ENCODE data around the gene SHISA5. TPM values are rescaled to one million over a fixed set of nuclear protein-coding genes. Genes with fewer than 3 reads are reported as not detected.

SHISA5 gene
- total RNA-seq, 1 experiment from 2014 or later, result 104 TPM

DNA sequence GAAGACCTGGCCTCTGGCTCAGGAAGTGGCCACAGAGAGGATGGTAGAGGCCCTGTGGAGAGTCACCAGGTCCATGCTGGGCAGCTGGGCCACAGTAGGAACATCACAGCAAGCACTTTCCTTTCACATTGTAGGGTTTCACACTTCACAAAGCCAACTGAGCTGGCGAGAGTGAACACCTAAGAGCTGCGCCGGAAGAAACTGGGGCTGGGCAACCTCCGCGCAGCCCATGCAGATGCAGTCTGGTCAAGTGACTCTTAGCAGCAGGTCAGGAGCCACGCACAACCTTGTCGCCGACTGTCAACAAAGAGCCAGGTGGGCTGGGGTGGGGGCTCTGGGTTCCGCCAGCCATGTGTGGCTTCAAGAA, 15.3 kb upstream of the SHISA5 start:
- no peak overlapping the region for H3K9ac ChIP-seq (ENCODE audit: low read length)
- CTCF ChIA-PET, result no interaction called here
- ATAC-seq, result no peak

DNA sequence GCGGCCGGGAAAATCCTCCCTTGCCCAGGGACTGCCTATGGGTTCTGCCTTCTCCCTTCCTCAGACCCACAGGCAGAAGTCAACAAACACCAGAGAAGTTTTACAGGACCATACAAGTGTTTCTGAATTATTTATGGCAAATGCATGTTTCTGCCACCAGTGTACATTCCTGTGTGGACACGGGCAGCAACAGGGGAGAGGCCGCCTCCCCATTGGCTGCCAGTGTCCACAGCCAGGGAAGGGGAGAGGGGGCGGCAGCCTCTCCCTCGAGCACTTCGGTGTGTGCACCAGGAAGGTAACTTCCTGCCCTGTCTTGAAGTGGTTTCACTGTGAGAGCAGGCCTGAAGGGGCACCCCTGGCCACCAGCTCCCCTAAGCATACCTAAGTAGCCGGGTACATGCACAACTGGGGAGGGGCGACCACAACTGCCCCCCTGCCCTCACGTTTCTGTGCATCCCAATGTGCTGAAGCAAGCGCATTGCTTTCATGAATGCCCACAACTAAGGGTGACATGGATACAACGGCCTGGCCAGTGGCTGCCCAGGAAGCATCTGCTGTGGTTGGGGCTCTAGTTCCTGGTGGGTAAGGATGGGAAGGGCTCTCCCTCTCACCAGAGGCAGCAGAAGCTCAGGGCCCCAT, 14.8 kb upstream of the SHISA5 start:
- no peak overlapping the region for H2AFZ ChIP-seq (ENCODE audit: low read depth, low read length, poor library complexity, severe bottlenecking)
- H3K36me3 ChIP-seq (ENCODE audit: control insufficient read depth in 1 of 2, insufficient read depth in 2 of 2, low read length in 2 of 2), result peaks cover 0 to 7% of the 10 kb centered on the region in 2 experiments; a peak in 1 of 4 replicates
- H3K4me1 ChIP-seq (ENCODE audit: control insufficient read depth in 1 of 2, insufficient read depth in 2 of 2, low read length in 2 of 2), result peaks cover 0 to 2% of the 10 kb centered on the region in 2 experiments; a peak in 1 of 4 replicates
- no peak for ATAC-seq
- H3K79me2 ChIP-seq (ENCODE audit: insufficient read depth, low read length), result no peaks in the 10 kb centered on the region
- ChIA-PET POLR2A (no interaction called here), CTCF (no interaction called here), RAD21 (ENCODE audit: low non-redundant PET in 1 of 2, low total read pairs in 2 of 2, uncharacterized antibody in 2 of 2, unreplicated experiment in 2 of 2) (no interaction called here)
- no peaks in the 10 kb centered on the region for H4K20me1 ChIP-seq (ENCODE audit: insufficient read depth)
- no peaks in the 10 kb centered on the region for H3K9me2 ChIP-seq (ENCODE audit: insufficient read depth)
- H3K4me2 ChIP-seq (ENCODE audit: low read length), result no peak overlapping the region
- TSS peak; percentile 14 for BruUV-seq (replicated peaks)
- H3K27me3 ChIP-seq (ENCODE audit: insufficient read depth, low read length), result no peaks in the 10 kb centered on the region
- H3K27ac ChIP-seq (ENCODE audit: low read depth, low read length), result no peak overlapping the region
- no peak for DNase-seq (ENCODE audit: low read depth, low spot score)
- H3K9ac ChIP-seq (ENCODE audit: low read length), result no peak overlapping the region
- intact Hi-C loops (cut with micrococcal nuclease), result no loop called here
- H3K4me3 ChIP-seq (replicated peaks in 1 of 2; ENCODE audit: low read depth in 1 of 2, low read length in 2 of 2), result no peak overlapping the region
- no peaks in the 10 kb centered on the region for H3K9me3 ChIP-seq (ENCODE audit: control insufficient read depth in 1 of 2, insufficient read depth in 1 of 2, low read depth in 1 of 2, low read length in 2 of 2)
- no peak for TF ChIP-seq TCF7L2 (IDR thresholded peaks at IDR 0.05; ENCODE audit: borderline replicate concordance, extremely low read depth, insufficient read depth, insufficient read length)
- TF ChIP-seq MAX (IDR thresholded peaks at IDR 0.05), result no peak
- no peak for TF ChIP-seq ELF1 (IDR thresholded peaks at IDR 0.05; ENCODE audit: borderline replicate concordance, low read depth)
- no peak for TF ChIP-seq ZNF274 (IDR thresholded peaks at IDR 0.05; ENCODE audit: low read depth, low read length)
- no peak for TF ChIP-seq POLR2A (IDR thresholded peaks at IDR 0.05; ENCODE audit: borderline replicate concordance, extremely low read depth, insufficient read depth, insufficient read length)

More for the DNA sequence above, 15.3 kb upstream of the SHISA5 start:
- Histone ChIP-seq H4K20me1 (ENCODE audit: insufficient read depth) (no peaks in the 10 kb centered on the region), H3K9me3 (ENCODE audit: control insufficient read depth in 1 of 2, insufficient read depth in 1 of 2, low read depth in 1 of 2, low read length in 2 of 2) (no peaks in the 10 kb centered on the region), H3K36me3 (ENCODE audit: control insufficient read depth in 1 of 2, insufficient read depth in 2 of 2, low read length in 2 of 2) (peaks cover 0 to 7% of the 10 kb centered on the region in 2 experiments; a peak in 1 of 4 replicates), H3K27me3 (ENCODE audit: insufficient read depth, low read length) (no peaks in the 10 kb centered on the region), H3K4me3 (replicated peaks in 1 of 2; ENCODE audit: low read depth in 1 of 2, low read length in 2 of 2) (no peak overlapping the region), H3K9me2 (ENCODE audit: insufficient read depth) (no peaks in the 10 kb centered on the region), H3K4me1 (ENCODE audit: control insufficient read depth in 1 of 2, insufficient read depth in 2 of 2, low read length in 2 of 2) (peaks cover 0 to 2% of the 10 kb centered on the region in 2 experiments; a peak in 1 of 4 replicates), H3K27ac (ENCODE audit: low read depth, low read length) (no peak overlapping the region), H3K4me2 (ENCODE audit: low read length) (no peak overlapping the region), H3K79me2 (ENCODE audit: insufficient read depth, low read length) (no peaks in the 10 kb centered on the region), H2AFZ (ENCODE audit: low read depth, low read length, poor library complexity, severe bottlenecking) (no peak overlapping the region)
- no peak for DNase-seq (ENCODE audit: low read depth, low spot score)
- ChIA-PET RAD21 (ENCODE audit: low non-redundant PET in 1 of 2, low total read pairs in 2 of 2, uncharacterized antibody in 2 of 2, unreplicated experiment in 2 of 2) (no interaction called here), POLR2A (no interaction called here)
- intact Hi-C loops (cut with micrococcal nuclease), result no loop called here
- TF ChIP-seq SRF (IDR thresholded peaks at IDR 0.05; ENCODE audit: low read depth), result no peak
- TF ChIP-seq TCF7L2 (IDR thresholded peaks at IDR 0.05; ENCODE audit: borderline replicate concordance, extremely low read depth, insufficient read depth, insufficient read length), result no peak
- TF ChIP-seq ELF1 (IDR thresholded peaks at IDR 0.05; ENCODE audit: borderline replicate concordance, low read depth), result no peak
- TF ChIP-seq CEBPB (IDR thresholded peaks at IDR 0.05; ENCODE audit: low read depth), result no peak
- no TSS peak for BruUV-seq (replicated peaks)
